GM11168 (cell line): Measurements from ENCODE around the gene SEMA5B.

Experiments used
- in situ Hi-C: fragments of 300-500 bp; cut with MboI; formaldehyde crosslinking; loops from one replicate; pipeline ENCODE4 v1.12.0; 2022; ENCODE audit warnings: low sequenced_read_pairs; ENCODE audit not compliant: unreplicated experiment

SEMA5B gene

GRCh38 chr3:122930063-122930997 lies 97.2 kb downstream of the SEMA5B start:
- in situ Hi-C loops: no loop called here

- in situ Hi-C loops: no loop called here
Observed at GRCh38 chr3:122929188-122930062, 98.1 kb downstream of the SEMA5B start.

- in situ Hi-C loops: no loop called here
Observed at GRCh38 chr3:122928396-122929187, 99.0 kb downstream of the SEMA5B start.

GRCh38 chr3:122927726-122928125 lies 99.8 kb downstream of the SEMA5B start:
- in situ Hi-C loops: no loop called here

GRCh38 chr3:122926811-122927210 lies 100.8 kb downstream of the SEMA5B start:
- in situ Hi-C loops: no loop called here

- in situ Hi-C loops: no loop called here
Observed at GRCh38 chr3:122926322-122926721, 101.2 kb downstream of the SEMA5B start.

GRCh38 chr3:122925756-122926155 lies 101.8 kb downstream of the SEMA5B start:
- in situ Hi-C loops: no loop called here

- in situ Hi-C loops: no loop called here
Observed at GRCh38 chr3:122924056-122924455, 103.5 kb downstream of the SEMA5B start.

GRCh38 chr3:122923611-122924010 lies 104.0 kb downstream of the SEMA5B start:
- in situ Hi-C loops: no loop called here

- in situ Hi-C loops: no loop called here
Observed at GRCh38 chr3:122921791-122922651, 105.5 kb downstream of the SEMA5B start.

- in situ Hi-C loops: no loop called here
Observed at GRCh38 chr3:122920986-122921385, 106.6 kb downstream of the SEMA5B start.

- in situ Hi-C loops: no loop called here
Observed at GRCh38 chr3:122919291-122919610, 108.3 kb downstream of the SEMA5B start.

- in situ Hi-C loops: no loop called here
Observed at GRCh38 chr3:122918576-122919290, 108.8 kb downstream of the SEMA5B start.

GRCh38 chr3:122917412-122917811 lies 110.2 kb downstream of the SEMA5B start:
- in situ Hi-C loops: no loop called here

GRCh38 chr3:122916580-122916979 lies 111.0 kb downstream of the SEMA5B start:
- in situ Hi-C loops: no loop called here

GRCh38 chr3:122916084-122916483 lies 111.5 kb downstream of the SEMA5B start:
- in situ Hi-C loops: no loop called here

GRCh38 chr3:122915300-122916055 lies 112.1 kb downstream of the SEMA5B start:
- in situ Hi-C loops: no loop called here

GRCh38 chr3:122913539-122914100 lies 113.9 kb downstream of the SEMA5B start:
- in situ Hi-C loops: no loop called here
